Right lung (tissue), 5 donors: ENCODE measurements around the gene KIN. TPM values are rescaled to one million over a fixed set of nuclear protein-coding genes. Genes with fewer than 3 reads are reported as not detected.
"Not testable (repeated sequence)": the region's sequence is repeated elsewhere in the genome, so short reads cannot be mapped to it uniquely, and the experiment has no call there.

ENCODE experiments used
- DNase-seq, 2 donors: peaks; one replicate each; pipeline ENCODE4 v3.0.0-alpha.2; 2013
- polyA plus RNA-seq, 5 donors: library from polyadenylated mRNA; unstranded; fragments of 120-200 nt; gene quantifications; one replicate each; pipeline versions ENCODE4 v1.2.1 to v1.2.3, GENCODE V29; 2013; ENCODE audit warnings: inconsistent platforms in 1 of 5, low replicate concordance in 1 of 5; ENCODE audit not compliant: insufficient read length in 5 of 5, insufficient read depth in 1 of 5

KIN gene
- polyA plus RNA-seq, 5 donors, result 18.1 to 25.2 (median 23.0) TPM

DNA sequence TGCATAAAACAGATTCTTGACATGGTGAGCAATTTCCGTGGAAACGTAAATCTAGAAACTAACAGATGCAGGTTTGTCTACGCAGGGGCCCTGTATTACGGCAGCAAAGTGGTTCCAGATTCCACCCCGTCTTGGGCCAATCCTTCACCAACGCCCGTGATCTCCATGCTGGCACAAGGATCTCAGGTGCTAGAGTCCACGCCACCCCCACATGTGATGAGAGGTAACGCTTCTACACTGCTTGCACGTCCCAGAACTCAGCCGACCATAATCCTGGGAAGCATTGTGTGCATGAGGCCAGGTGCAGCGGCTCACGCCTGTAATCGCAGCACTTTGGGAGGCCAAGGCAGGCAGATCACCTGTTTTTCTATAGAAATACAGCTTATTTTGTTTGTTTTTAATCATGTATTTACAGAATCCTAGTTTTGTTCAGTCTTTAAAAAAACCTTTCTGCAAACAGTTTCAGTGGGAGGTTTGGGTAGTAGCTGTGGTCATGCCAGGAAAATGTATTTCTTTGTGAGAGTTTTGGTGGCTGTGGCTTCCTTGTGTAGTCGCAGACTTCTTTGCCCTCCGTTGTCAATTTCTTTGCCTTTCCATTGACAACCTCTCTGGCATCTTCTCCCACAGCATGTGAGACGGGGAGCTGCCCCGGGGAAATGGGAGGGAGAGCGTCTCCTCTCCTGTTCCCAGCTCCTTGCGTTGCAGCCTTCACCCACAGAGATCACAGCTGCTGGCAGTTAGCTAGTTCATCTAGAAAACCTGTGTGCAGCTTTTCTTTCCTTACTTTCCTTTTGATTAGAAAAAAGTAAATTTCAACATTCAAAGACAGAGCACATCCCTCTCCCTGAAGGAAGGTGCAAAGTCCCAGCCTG, 49.0 kb downstream of the KIN start:
- DNase-seq, result no peak

DNA sequence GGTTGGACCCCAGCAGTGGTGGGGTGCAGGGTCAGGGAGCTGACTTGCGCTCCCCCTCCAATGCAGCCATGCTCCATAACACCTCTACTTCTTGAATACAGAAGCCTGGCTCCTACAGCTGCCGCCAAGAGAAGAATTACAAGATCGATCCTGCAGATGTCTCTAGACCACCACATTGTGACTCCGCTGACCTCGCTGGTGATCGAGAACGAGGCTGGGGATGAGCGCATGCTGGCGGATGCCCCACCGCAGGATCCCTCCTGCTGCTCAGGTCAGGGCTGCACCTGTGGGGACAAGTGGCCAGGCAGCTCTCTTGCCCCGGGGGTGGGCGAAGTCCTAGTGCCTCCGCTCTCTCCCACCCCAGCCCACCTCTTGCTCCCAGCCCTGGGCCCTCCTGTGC, 53.0 kb downstream of the KIN start:
- DNase-seq, result no peak

DNA sequence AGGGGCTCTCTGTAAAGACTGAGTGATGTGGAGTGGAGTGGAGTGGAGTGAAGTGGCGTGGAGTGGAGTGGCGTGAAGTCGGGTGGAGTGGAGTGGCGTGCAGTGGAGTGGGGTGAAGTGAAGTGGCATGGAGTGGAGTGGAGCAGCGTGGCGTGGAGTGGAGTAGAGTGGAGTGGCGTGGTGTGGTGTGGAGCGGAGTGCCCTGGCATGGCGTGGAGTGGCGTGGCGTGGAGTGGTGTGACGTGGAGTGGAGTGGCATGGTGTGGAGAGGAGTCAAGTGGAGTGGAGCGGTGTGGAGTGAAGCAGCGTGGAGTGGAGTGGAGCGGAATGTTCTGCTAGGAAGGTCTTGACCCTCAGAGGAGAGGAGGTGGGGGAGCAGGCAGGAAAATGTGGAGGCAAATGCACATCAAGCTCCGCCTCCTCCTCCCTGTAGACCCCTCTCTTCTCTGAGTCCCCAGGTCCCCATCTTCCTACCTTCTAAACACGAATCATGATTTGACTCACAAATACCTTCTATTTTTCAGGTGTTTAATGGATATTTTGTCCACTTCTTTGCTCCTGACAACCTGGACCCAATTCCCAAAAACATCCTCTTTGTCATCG, 64.8 kb downstream of the KIN start:
- DNase-seq, result no peak

DNA sequence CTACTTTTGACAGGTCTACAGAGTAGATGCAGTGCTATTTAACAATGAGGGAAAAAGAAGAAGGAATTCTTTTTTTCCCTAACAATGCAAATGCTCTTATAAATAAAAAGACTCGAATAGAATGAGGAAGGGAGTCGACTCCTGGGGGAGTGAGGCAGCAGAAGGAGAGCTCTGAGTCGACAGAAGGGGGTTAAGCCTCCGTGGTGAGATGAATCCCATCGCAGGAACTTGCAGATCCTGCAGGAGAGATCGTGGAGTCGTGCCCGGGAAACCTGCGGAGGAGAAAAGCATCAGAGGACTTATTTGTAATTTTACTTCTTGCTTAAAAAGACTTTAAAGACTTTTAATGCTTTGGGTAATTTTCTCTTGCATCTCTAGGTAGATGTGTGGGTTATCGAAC, 67.3 kb downstream of the KIN start:
- no peak for DNase-seq

DNA sequence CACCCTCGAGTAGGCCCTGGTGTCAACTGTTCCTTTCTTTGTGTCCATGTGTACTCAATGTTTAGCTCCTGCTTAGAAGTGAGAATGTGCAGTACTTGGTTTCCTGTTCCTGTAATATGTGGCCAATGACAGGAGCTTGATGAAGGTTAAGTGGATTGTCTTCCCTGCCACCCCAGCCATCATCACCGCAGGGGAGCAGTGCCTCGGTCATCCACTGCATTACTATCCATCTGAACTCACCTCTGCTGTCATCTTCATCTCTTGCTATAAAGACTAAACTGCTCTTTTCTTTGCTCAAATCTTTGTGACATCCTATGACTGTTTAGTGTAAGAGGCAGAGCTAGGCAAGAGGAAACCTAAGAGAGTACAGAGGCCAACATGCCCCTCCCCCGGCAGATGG, 69.1 kb downstream of the KIN start:
- no peak for DNase-seq

DNA sequence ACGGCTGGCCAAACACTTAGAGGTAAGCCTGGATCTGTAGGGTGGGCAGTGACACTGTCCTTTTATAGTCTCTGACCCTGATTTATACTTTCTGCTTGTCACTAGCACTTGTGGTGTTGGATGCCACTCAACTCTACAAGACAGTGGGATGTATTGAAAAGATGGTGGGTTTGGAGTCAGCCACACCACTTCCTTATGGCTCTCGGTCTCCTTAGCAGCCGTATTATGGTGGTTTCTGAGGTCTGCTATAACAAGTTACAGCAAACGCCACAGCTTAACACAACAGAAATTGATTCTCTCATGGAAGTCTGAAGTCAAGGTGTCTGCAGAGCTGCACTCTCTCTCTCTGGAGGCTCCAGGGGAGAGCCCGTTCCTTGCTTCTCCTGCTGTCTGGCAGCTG, 70.0 kb downstream of the KIN start:
- no peak for DNase-seq

DNA sequence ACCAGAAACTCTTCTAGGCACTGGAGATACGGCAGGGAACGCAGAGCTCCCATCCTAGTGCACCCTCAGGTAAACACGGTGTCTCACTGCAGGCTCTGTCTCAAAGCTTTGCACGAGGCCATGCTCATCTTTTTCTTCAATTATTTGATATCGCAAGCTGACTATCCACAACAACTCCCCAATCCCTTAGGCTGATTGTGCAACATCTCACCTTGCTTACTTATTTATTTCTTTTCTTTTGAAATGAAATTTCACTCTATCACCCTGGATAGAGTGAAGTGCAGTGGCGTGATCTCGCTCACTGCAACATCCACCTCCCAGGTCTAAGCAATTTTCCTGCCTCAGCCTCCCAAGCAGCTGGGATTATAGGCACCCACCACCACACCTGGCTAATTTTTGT, 72.3 kb downstream of the KIN start:
- DNase-seq, result no peak

DNA sequence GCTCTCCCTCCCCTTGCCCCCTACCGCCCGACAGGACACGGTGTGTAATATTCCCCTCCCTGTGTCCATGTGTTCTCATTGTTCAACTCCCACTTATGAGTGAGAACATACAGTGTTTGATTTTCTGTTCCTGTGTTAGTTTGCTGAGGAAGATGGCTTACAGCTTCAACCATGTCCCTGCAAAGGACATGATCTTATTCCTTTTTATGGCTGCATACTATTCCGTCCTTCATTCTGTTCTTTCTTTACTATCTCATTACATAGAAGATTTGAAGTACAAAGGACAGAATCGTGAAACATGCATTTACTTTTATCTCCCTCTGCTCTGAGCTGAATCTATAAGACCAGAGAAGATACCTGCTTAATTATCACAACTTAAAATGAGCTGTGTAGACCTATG, 76.7 kb downstream of the KIN start:
- not testable (repeated sequence) for DNase-seq

DNA sequence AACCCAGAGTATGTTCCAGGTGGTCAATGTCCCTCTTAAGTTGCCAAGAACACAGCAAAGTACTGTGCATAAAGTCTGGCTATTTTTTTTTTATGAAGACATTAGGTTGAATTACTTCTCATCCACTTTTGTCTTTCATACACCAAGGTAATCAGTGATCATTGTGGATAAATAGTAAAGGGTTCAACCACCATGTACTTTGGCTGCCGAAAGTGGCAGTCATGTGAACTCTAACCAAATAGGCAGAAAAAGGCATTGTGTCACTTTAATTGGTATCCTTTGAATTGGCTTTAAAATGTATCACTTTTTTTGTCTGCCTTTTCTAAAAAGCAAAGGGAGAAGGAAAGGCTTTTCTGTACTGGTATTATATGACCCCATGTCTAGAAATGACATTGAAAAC, 77.3 kb downstream of the KIN start:
- no peak for DNase-seq

DNA sequence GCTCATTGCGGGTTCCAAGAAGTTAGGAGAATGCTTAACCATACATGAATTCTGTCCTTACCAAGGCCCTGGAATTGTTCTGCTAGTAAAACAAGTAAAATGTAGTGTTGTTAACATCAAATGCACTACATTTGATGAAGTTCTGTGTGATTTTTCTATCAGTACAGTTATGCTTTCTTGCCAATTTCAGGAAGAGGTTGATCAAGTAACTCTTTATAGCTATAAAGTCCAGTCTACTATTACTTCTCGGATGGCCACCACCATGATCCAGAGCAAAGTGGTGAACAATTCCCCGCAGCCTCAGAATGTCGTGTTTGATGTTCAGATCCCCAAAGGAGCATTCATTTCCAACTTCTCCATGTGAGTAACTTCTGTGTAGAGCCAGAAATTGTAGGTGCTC, 79.0 kb downstream of the KIN start:
- no peak for DNase-seq

DNA sequence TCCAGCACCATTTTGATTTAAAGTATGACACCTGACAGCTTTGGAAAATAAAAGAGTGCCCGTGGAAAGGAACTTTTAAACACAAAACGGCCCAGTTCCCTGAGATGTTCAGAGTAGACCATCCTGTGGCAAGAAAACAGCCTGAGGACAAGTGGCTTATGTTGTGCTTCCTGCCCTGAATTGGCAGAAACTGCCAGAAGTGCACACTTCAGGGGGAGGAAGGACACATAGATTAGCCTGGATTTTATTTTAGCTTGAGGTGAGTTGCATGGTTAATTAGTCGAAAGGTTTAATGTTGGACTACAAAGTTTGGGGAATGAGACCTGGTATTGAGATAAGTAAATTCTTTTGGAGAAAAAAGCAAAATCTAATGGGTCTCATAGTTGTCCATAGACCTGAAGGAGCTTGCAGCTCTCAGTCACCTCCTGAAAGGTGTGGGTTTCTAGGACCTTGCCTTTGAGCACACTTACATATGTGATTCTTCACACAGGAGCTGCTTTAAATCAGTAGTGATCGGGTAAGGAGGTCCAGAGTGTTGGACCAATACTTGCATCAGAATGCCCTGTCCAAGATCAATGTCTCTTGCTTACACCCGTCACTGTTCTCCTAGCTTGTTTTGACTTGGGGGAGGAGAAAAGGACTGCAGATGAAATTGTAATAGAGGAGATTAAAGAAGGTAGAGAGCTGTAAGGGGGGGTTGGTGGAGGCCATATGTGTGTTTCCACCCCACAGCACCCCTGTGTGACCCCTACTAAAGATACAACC, 79.8 kb downstream of the KIN start:
- DNase-seq, result no peak

DNA sequence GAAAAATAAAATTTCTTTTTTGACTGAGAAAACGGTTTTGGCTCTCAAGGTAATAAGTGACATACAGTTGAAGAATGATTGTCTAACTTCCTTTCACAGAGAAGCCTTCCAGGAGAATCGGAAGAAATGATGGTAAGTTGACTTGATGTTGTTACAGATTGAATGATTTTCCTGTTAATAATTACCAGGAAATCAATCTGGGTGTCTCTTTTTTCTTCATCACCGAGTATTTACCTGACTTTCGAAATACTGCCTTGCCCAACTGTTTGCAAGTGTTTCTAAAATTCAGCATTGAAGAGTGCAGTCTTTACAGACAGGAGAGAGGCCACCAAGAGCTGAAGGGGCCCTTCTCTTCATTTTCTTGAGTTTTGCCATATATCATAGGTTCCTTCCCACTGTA, 80.7 kb downstream of the KIN start:
- no peak for DNase-seq

DNA sequence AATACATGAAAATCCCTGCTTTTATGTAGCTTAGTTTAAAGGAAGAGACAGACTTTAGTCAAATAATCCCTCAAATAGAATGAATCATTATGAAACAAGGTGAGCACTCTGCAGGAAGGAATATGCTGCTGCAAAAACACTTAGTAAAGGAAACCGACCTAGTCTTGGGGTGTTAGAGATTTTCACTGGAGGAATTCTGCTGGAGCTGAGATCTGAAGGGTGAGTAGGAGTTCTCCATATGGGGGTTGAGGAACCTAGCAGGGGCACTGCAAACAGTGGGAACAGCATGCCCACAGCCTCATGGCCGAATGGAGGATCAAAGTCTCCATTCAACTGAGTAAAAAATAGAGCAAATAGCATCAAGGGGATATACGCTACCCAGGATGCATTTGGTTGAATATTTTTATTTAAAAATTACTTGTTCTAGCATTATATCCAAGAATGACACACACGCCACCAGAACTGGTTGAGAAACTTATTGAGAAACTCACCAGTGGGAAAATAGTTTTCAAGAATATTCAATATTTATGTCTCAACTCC, 81.2 kb downstream of the KIN start:
- no peak for DNase-seq

DNA sequence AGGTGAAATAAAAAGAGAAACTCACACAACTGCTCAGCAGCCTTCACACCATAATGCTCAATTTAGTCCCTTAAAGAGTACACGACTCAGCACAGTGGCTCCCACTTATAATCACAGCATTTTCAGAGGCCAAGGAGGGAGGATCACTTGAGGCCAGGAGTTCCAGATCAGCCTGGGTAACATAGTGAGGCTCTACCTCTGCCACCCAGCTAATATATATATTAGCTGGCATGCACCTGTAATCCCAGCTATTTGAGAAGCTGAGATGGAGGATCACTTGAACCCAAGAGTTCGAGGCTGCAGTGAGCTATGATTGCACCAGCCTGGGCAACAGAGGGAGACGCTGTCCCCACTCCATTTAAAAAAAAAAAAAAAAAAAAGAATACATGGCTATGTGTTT, 82.5 kb downstream of the KIN start:
- no peak for DNase-seq

DNA sequence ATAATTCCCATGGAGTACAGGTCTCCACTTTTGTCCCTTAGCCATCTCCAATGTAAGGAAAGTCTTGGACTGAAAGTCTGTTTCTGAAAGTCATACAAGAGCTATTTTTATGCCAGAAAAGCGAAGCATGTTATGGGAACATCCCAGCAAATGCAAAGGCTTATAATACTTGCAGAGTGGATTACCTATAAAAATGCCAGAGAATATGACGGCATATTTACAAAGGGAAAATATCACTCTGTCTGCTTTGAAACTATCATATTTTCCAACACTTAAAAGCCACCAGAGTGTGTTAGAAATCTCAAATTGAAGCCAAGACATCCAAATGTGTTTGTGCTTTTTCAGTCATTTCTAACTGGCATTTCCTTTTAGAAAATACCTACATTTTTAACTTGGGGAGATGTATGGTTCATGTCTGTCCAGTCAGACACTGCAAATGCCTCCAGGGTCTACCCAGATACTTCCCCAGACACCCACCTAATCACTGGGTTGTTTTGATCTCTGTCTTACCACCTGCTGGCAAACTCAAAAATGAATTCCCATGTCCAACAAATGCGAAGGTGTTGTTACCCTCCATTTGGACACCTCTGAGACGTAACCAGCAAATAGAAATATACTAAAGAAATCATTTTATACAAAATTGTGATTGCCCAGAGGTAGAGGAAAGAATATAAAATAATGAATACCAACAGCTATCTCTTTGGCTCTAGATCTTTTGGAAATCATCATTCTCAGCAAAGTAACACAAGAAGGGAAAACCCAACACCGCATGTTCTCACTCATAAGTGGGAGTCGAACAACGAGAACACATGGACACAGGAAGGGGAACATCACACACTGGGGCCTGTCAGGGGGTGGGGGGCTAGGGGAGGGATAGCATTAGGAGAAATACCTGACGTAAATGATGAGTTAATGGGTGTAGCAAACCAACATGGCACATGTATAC, 83.4 kb downstream of the KIN start:
- DNase-seq, result no peak

DNA sequence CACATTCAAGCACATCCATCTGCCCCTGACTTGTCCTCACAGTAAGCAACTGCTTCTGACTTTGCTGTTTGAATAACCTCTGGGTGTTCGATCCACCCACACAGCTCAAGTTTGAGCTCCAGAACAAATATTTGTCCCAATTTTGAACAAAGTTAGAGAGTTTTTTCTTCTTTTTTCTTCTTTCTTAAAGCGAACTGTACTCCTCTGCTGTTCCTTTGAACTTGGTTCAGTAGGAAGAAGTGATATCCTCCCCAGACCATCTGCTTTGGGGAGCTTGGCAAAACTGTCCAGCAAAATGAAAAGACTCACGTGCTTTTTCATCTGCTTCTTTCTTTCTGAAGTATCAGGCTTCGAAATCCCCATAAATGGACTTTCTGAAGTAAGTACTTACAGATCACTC, 84.7 kb downstream of the KIN start, which contains the start of gene ITIH2:
Gene ITIH2 (plus strand): TSS at position 177 of the 400 bp plus-strand sequence. CDS start 119 bp downstream, at position 296.
- DNase-seq, result no peak

DNA sequence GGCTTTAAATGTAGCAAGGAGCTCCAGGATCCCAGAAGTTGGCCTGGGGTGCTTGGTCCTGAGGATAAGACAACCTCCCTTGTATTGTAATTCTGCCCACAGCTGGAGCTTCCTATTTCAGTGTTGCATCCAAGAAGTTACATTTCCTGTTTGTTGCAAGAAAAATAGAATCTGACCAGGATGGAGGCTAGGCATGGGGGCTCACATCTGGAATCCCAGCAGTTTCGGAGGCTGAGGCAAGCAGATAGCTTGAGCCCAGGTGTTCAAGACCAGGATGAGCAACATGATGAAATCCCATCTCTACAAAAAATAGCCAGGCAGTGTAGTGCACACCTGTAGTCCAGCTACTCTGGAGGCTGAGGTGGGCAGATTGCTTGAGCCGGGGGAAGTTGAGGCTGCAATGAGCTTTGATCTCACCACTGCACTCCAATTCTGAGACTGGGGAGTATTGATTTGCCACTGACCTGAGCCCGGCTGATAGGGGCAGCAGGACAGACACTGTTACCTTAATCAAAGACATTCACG, 85.4 kb downstream of the KIN start:
- DNase-seq, result no peak

DNA sequence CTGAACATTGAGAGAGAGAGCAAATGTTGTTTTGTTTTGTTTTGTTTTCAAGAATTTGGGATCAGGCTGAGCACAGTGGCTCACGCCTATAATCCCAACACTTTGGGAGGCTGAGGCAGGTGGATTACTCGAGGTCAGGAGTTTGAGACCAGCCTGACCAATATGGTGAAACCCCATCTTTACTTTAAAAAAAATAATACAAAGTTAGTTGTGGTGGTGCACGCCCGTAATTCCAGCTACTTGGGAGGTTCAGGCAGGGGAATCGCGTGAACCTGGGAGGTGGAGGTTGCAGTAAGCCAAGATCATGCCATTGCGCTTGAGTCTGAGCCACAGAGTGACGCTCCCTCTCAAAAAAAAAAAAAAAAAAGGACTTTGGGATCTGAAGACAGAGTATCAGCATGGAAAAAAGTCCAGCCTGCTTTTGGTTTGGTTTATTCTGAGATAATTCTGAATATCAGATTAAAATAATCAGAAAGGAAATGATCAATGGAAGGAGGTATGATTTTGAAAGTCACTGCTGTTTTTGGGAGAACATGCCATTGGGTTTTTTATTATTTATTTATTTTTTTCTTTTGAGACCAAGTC, 86.5 kb downstream of the KIN start:
- DNase-seq, result no peak
